HG02884 (cell line): Measurements from ENCODE around the gene TUBA1C.
"Not testable (repeated sequence)": the region's sequence is repeated elsewhere in the genome, so short reads cannot be mapped to it uniquely, and the experiment has no call there.

ENCODE experiments used
- ATAC-seq: cut with Tn5 transposase; IDR thresholded peaks from one replicate; pipeline ENCODE4 v1.9.1; 2021; ENCODE audit warnings: mild to moderate bottlenecking, moderate library complexity; ENCODE audit not compliant: unreplicated experiment

The TUBA1C gene

DNA sequence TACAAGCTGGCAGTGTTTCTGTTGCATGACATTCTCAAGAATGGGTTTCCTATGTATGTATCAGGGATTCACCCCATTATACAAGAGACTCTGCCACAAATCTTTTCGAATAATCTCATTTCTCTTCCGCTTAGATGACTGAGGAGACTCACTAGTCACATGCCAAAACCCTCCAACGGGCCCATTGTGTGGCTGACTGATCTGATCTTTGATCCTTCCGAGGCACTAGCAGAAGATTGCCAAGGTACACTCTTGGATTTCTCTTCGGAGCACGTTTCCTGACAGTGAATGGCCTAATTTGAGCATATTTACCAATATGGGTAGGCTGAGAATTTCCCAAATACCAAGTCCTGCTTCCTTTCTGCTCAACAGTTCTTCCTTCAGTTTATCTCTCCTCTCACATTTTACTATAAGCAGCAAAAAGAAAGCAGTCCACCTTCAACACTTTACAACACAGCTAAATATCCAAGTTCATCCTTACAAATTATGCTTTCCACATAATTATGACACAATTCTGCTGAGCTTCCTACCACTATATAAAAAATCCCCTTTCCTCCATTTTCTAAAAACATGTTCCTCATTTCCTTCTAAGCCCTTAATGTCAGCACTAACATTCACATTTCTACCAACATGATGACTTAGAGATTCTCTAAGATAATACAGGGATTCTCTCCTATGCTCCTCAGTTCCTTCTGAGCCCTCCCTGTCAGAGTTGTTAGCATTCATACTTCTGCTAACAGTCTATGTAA is 41.1 kb downstream of the TUBA1C start:
- no peak for ATAC-seq

DNA sequence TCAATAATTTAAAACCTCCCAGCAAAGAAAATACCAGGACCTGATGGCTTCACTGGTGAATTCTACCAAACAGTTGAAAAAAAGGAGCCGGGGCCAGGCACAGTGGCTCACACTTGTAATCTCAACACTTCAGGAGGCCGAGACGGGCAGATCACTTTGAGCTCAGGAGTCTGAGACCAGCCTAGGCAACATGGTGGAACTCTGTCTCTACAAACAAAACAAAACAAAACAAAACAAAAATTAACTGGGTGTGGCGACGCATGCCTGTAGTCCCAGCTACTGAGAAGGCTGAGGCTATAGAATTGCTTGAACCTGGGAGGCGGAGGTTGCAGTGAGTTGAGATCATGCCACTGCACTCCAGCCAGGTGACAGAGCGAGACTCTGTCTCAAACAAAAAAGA is 44.5 kb downstream of the TUBA1C start:
- no peak for ATAC-seq

DNA sequence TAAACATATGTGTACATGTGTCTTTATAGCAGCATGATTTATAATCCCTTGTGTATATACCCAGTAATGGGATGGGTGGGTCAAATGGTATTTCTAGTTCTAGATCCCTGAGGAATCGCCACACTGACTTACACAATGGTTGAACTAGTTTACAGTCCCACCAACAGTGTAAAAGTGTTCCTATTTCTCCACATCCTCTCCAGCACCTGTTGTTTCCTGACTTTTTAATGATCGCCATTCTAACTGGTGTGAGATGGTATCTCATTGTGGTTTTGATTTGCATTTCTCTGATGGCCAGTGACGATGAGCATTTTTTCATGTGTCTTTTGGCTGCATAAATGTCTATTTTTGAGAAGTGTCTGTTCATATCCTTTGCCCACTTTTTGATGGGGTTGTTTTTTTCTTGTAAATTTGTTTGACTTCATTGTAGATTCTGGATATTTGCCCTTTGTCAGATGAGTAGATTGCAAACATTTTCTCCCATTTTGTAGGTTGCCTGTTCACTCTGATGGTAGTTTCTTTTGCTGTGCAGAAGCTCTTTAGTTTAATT is 45.6 kb downstream of the TUBA1C start:
- ATAC-seq, result not testable (repeated sequence)

DNA sequence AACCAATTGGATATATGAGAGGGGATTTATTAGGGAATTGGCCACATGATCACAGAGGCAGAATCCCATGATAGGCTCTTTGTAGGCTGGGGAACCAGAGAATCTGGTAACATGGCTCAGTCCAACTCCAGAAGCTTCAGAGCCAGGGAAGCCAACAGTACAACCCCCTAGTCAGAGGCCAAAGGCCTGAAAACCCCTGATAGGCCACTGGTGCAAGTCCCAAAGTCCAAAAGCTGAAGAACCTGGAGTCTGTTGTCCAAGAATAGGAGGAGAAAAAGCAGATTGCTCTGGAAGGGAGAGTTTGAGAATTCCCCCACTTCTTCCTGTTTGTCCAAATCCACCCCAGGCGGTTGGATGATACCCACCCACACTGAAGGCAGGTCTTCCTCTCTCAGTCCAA is 49.9 kb downstream of the TUBA1C start:
- no peak for ATAC-seq

DNA sequence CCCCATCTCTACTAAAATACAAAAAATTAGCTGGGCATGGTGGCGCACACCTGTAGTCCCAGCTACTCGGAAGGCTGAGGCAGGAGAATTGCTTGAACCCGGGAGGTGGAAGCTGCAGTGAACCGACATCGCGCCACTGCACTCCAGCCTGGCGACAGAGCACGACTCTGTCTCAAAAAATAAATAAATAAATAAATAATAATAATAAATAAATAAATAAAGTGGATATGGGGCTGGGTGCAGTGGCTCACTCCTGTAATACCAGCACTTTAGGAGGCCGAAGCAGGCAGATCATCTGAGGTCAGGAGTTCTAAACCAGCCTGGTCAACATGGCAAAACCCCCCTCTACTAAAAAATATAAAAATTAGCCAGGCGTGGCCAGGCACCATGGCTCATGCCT is 52.2 kb downstream of the TUBA1C start:
- not testable (repeated sequence) for ATAC-seq

DNA sequence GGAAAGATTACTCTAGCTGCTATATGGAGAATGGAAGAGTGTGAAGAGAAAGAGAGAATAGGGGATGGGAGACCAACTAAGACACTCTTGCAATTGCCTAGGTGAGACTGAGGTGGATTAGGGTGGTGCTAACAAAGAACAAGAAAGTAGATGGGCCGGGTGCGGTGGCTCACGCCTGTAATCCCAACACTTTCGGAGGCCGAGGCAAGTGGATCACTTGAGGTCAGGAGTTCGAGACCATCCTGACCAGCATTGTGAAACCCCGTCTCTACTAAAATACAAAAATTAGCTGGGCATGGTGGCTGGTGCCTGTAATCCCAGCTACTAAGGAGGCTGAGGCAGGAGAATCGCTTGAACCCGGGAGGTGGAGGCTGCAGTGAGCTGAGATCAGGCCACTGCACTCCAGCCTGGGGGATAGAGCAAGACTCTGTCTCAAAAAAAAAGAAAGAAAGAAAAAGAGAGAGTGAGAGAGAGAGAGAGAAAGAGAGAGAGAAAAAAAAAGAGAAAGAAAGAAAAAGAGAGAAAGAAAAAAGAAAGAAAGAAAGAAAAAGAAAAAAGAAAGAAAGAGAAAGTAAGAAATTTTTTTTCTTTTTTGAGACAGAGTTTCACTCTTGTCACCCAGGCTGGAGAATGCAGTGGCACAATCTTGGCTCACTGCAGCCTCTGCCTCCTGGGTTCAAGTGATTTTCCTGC is 55.7 kb downstream of the TUBA1C start:
- not testable (repeated sequence) for ATAC-seq

DNA sequence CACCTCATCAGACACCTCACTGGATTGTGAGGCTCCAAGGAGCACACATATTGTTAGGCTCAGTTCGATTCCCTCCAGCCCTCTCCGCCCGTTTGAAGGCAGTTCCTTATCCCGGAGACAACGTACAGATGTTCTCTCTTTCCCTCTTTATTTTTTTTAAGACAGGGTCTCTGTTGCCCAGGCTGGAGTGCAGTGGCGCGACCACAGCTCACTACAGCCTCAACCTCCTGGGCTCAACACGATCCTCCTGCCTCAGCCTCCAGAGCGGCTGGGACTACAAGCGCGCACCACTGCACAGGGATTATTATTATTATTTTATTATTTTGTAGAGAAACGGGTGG is 57.5 kb downstream of the TUBA1C start:
- no peak for ATAC-seq

DNA sequence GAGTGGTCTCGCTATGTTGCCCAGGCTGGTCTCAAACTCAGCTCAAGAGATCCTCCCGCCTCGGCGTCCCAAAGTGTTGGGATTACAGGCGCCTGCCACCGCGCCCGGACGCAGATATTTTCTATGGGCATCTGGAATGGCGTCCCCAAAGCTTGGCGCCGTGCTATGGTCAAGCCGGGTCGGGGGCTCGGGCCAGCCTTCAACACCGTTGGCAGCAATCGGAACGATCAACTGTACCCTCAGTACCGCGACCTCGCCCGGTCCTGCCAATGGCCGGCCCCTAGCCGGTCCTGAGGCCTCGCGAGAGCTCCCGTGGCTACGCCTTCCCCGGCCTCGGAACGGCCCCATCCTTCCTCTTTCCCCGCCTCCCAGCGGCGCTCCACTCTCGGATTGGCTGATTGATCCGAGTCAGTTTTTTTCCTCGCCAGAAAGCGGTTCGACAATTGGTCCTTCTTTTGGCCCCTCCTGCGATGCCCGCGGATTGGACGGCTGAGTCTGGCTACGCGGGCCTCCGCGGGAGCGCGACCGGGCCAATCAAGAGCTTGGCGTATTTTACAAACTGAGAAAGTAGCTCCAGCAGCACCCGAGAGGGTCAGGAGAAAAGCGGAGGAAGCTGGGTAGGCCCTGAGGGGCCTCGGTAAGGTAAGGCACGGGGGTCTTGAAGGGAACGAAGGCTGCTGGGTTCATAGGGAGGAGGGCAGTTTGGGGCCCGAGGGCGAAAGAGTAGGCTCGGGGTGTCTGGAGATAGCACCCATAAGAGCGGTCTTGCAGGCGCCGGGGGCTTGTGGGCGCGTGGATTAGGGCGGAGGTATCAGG is 58.0 kb downstream of the TUBA1C start, which contains the start of gene TROAP:
TSS of gene TROAP (plus strand) at position 548 of the 816 bp plus-strand sequence. CDS start 354 bp downstream, outside the sequence.
- peak; percentile 99 for ATAC-seq

DNA sequence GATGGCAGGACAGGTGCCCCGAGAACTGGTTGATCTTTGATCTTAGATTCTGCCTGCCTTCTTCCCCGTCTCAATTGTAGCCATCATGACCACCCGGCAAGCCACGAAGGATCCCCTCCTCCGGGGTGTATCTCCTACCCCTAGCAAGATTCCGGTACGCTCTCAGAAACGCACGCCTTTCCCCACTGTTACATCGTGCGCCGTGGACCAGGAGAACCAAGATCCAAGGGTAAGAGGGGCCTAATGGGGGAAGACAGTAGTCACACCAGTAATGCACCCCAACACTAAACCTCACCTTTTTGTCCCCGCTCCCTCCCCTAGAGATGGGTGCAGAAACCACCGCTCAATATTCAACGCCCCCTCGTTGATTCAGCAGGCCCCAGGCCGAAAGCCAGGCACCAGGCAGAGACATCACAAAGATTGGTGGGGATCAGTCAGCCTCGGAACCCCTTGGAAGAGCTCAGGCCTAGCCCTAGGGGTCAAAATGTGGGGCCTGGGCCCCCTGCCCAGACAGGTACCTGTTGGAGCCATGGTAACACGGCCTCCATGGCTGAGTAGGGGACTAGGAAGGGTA is 58.7 kb downstream of the TUBA1C start:
- no peak for ATAC-seq
